Measurements from ENCODE around the gene COL25A1. TPM values are rescaled to one million over a fixed set of nuclear protein-coding genes. Genes with fewer than 3 reads are reported as not detected.

The COL25A1 gene
- total RNA-seq, 1 donor, result 6.9 TPM

DNA sequence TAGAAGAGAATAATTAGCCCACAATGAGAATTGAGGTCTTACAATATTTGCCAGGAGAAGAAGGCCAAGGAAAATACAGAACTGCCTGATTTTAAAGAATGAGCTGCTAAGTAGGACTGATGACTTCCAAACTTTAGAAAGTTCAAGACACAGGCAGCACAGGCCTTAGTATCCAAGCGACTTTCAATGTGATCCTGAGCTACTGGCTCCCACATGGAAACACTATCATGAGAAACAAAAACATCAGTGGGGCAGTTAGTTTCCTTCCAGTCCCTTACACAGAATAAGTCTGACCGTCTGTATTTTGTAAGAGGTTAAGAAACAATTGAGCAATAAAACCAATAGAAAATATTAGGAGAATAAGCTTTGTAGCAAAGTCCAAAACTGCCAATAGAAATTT is 251.4 kb downstream of the COL25A1 start:
- no peak overlapping the region for H3K4me3 ChIP-seq (ENCODE audit: low read depth, low read length)
- DNase-seq (ENCODE audit: low read depth), result no peak
- TF ChIP-seq, protein P1, sequence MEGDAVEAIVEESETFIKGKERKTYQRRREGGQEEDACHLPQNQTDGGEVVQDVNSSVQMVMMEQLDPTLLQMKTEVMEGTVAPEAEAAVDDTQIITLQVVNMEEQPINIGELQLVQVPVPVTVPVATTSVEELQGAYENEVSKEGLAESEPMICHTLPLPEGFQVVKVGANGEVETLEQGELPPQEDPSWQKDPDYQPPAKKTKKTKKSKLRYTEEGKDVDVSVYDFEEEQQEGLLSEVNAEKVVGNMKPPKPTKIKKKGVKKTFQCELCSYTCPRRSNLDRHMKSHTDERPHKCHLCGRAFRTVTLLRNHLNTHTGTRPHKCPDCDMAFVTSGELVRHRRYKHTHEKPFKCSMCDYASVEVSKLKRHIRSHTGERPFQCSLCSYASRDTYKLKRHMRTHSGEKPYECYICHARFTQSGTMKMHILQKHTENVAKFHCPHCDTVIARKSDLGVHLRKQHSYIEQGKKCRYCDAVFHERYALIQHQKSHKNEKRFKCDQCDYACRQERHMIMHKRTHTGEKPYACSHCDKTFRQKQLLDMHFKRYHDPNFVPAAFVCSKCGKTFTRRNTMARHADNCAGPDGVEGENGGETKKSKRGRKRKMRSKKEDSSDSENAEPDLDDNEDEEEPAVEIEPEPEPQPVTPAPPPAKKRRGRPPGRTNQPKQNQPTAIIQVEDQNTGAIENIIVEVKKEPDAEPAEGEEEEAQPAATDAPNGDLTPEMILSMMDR (IDR thresholded peaks at IDR 0.05; ENCODE audit: insufficient read depth, low read depth, low read length), result no peak

- TF ChIP-seq, protein P1 (IDR thresholded peaks at IDR 0.05; ENCODE audit: insufficient read depth, low read depth, low read length), result no peak
- no peak overlapping the region for H3K4me3 ChIP-seq (ENCODE audit: low read depth, low read length)
- DNase-seq (ENCODE audit: low read depth), result no peak
Observed at GRCh38 chr4:109049926-109050325, 252.5 kb downstream of the COL25A1 start.

DNA sequence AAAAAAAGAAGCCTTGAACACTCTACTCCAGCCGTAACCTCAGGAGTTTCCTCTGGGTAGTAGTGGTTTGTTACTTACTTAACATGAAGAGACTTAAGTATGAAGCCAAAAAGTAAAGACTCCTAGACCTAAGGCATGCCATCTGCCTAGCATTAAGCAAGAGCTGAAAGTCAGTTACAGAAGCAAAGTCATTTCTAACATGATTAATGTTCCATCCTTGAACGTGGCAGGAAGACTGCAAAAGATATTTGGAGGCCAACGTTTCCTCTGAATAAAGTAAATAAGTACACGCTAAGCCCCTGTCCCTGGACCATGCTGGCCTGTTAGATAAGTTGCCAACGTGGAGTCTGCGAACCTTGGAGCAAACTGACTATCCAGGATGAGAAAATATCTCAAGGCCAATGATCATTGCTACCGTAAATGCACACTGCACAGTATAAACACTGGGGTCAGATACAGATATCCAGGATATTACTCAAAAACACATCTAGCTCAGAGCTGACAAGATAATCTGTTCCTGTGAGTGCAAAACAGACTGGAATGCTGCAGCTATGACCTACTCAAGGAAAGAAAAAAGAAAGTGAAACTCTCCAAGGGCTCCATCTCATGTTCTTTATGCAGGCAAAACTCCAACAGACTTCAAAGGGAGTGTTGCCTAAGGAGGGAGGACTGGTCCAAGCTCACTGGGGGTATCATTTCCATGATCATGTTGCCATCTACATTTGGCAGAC is 255.8 kb downstream of the COL25A1 start:
- TF ChIP-seq, protein P1 (IDR thresholded peaks at IDR 0.05; ENCODE audit: insufficient read depth, low read depth, low read length), result no peak
- peak overlapping the region; percentile 23 for H3K4me3 ChIP-seq (ENCODE audit: low read depth, low read length)

GRCh38 chr4:109044431-109044830 is 258.0 kb downstream of the COL25A1 start:
- TF ChIP-seq, protein P1 (IDR thresholded peaks at IDR 0.05; ENCODE audit: insufficient read depth, low read depth, low read length), result no peak
- H3K4me3 ChIP-seq (ENCODE audit: low read depth, low read length), result no peak overlapping the region

More for the DNA sequence above, 255.8 kb downstream of the COL25A1 start:
- DNase-seq (ENCODE audit: low read depth), result peak; percentile 97

DNA sequence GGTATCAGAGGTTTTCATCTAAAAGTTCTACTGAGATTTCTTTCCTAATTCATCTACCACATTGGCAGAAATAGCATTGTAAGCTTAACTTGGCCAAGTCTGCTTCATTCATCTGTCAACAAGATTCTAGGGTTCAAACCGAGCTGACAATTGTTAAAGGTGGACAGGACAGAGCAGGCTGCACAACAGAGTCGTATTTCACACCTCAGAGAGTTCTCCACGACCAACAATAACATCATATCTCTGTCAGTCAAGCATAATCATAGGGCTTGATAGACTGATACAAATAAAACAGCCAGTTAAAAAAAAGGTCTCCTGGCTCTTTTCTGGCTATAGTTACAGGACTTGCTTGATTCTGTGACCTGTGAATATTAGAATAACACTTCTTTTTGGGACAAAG is 259.2 kb downstream of the COL25A1 start:
- TF ChIP-seq, protein P1 (IDR thresholded peaks at IDR 0.05; ENCODE audit: insufficient read depth, low read depth, low read length), result no peak
- DNase-seq (ENCODE audit: low read depth), result no peak
- H3K4me3 ChIP-seq (ENCODE audit: low read depth, low read length), result no peak overlapping the region

More at GRCh38 chr4:109044431-109044830, 258.0 kb downstream of the COL25A1 start:
- no peak for DNase-seq (ENCODE audit: low read depth)

GRCh38 chr4:109041463-109042360 is 260.7 kb downstream of the COL25A1 start:
- TF ChIP-seq, protein P1 (IDR thresholded peaks at IDR 0.05; ENCODE audit: insufficient read depth, low read depth, low read length), result no peak
- peak; percentile 71 for DNase-seq (ENCODE audit: low read depth)
- no peak overlapping the region for H3K4me3 ChIP-seq (ENCODE audit: low read depth, low read length)
